Nephron progenitor cell (in vitro differentiated cells): ENCODE data around the gene CIDEB.

Experiments
- DNase-seq: peaks from one replicate; pipeline ENCODE4 v3.0.0; 2021
- H3K27ac Mint-ChIP-seq: 2 replicates; pipeline ENCODE4 v1.8.0; 2021; ENCODE audit warnings: mild to moderate bottlenecking, moderate library complexity, mixed read lengths
- H3K27me3 Mint-ChIP-seq: 2 replicates; pipeline ENCODE4 v1.8.0; 2021; ENCODE audit warnings: mild to moderate bottlenecking, low read depth, mixed read lengths; ENCODE audit not compliant: poor library complexity
- H3K36me3 Mint-ChIP-seq: 2 replicates; pipeline ENCODE4 v1.8.0; 2021; ENCODE audit warnings: low read depth, mixed read lengths
- H3K4me1 Mint-ChIP-seq: 2 replicates; pipeline ENCODE4 v1.8.0; 2021; ENCODE audit warnings: mixed read lengths
- H3K4me3 Mint-ChIP-seq: 2 replicates; pipeline ENCODE4 v1.8.0; 2021; ENCODE audit warnings: mild to moderate bottlenecking, moderate library complexity, mixed read lengths
- H3K9me3 Mint-ChIP-seq: 2 replicates; pipeline ENCODE4 v1.8.0; 2021; ENCODE audit warnings: mild to moderate bottlenecking, moderate library complexity, mixed read lengths
- TF ChIP-seq, protein P1 (sequence below): fragments of 200-600 bp; sonication (generic); IDR thresholded peaks from 2 replicates; pipeline ENCODE4 v1.5.0; 2021; ENCODE audit warnings: antibody characterized with exemption

CIDEB gene

DNA sequence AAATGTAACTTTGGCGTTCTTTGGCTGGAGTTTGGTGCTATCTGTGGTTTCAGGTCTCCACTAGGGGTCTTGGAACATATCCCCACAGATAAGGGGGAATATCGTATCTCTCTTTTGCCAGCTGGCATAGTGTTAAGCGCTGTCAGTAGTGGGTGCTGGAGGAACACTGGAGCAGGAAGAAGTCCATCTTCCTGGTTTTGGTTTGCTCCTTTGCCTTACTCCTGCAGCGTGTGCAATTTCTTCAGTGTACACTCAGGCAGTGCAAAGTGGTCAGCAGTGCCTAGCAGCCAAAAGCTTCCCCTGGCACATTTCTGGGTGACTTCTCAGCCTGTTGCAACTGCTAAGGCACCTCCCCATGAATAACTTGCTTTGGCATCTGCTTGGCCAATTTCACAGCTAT is 43.7 kb upstream of the CIDEB start:
- Mint-ChIP-seq H3K4me1 (peaks cover 7% of the 10 kb centered on the region), H3K27ac (no peak overlapping the region), H3K9me3 (peaks cover 3% of the 10 kb centered on the region), H3K36me3 (no peaks in the 10 kb centered on the region), H3K27me3 (peaks cover 88% of the 10 kb centered on the region), H3K4me3 (no peak overlapping the region)
- DNase-seq, result no peak
- TF ChIP-seq, protein P1, sequence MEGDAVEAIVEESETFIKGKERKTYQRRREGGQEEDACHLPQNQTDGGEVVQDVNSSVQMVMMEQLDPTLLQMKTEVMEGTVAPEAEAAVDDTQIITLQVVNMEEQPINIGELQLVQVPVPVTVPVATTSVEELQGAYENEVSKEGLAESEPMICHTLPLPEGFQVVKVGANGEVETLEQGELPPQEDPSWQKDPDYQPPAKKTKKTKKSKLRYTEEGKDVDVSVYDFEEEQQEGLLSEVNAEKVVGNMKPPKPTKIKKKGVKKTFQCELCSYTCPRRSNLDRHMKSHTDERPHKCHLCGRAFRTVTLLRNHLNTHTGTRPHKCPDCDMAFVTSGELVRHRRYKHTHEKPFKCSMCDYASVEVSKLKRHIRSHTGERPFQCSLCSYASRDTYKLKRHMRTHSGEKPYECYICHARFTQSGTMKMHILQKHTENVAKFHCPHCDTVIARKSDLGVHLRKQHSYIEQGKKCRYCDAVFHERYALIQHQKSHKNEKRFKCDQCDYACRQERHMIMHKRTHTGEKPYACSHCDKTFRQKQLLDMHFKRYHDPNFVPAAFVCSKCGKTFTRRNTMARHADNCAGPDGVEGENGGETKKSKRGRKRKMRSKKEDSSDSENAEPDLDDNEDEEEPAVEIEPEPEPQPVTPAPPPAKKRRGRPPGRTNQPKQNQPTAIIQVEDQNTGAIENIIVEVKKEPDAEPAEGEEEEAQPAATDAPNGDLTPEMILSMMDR, result no peak

DNA sequence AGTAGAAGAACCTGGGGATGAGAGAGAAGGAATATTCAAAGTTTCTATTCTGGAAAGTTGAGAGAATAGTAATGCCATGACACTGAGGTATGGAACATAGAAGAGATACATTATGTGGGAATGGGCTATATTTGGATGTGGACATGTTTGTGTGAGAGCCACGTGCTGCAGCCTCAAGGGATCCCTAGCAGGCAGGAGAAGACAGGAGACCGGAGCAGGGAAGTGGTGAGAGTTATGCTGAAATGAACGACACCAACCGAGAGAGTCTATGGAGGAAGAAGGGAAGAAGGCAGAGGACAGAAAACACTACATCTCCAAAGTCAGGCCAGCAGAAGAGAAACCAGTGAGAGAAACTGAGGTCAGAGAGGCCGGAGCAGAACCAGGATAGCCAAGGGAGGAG is 42.0 kb upstream of the CIDEB start:
- DNase-seq, result no peak
- no peak overlapping the region for H3K4me3 Mint-ChIP-seq
- H3K36me3 Mint-ChIP-seq, result no peaks in the 10 kb centered on the region
- H3K27ac Mint-ChIP-seq, result no peak overlapping the region
- peaks cover 3% of the 10 kb centered on the region for H3K9me3 Mint-ChIP-seq
- TF ChIP-seq, protein P1, result no peak
- peaks cover 95% of the 10 kb centered on the region for H3K27me3 Mint-ChIP-seq
- H3K4me1 Mint-ChIP-seq, result peaks cover 7% of the 10 kb centered on the region

DNA sequence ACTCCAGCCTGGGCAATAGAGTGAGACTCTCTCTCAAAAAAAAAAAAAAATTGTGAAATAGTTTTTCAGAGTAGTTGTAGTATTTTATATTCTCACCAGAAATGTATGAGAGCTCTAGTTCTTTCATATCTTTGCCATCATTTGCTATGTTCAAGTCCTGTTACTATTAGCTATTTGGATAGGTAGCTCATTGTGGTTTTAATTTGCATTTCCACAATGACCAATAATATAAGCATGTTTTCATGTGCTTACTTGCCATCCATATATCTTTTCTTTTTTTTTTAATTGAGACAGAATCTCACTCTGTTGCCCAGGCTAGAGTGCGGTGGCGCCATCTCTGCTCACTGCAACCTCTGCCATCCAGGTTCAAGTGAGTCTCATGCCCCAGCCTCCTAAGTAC is 40.4 kb upstream of the CIDEB start:
- TF ChIP-seq, protein P1, result no peak
- no peaks in the 10 kb centered on the region for H3K36me3 Mint-ChIP-seq
- DNase-seq, result no peak
- peaks cover 96% of the 10 kb centered on the region for H3K27me3 Mint-ChIP-seq
- no peak overlapping the region for H3K4me3 Mint-ChIP-seq
- no peak overlapping the region for H3K27ac Mint-ChIP-seq
- H3K9me3 Mint-ChIP-seq, result peaks cover 3% of the 10 kb centered on the region
- peaks cover 7% of the 10 kb centered on the region for H3K4me1 Mint-ChIP-seq

DNA sequence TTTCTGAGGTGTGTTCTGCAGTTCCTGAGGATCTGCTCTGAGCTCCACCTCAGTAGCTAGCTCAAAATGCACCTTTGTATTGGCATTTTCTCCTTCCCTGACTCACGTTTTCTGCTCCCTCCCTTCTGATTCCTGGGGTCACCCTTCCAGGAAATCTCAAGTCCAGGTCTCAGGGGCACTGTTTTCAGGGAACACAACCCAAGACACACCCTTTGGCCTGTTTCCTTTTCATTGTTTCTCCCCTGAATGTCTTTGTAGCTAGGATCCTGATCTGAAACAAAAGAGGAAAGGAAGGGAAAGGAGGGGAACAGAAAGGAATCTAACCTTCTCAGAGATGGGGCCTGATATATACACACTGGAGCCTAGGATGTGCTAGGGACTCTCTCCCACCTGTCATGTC is 39.4 kb upstream of the CIDEB start:
- no peak overlapping the region for H3K4me3 Mint-ChIP-seq
- TF ChIP-seq, protein P1, result no peak
- DNase-seq, result no peak
- peaks cover 96% of the 10 kb centered on the region for H3K27me3 Mint-ChIP-seq
- H3K27ac Mint-ChIP-seq, result no peak overlapping the region
- no peaks in the 10 kb centered on the region for H3K9me3 Mint-ChIP-seq
- no peaks in the 10 kb centered on the region for H3K4me1 Mint-ChIP-seq
- H3K36me3 Mint-ChIP-seq, result no peaks in the 10 kb centered on the region

DNA sequence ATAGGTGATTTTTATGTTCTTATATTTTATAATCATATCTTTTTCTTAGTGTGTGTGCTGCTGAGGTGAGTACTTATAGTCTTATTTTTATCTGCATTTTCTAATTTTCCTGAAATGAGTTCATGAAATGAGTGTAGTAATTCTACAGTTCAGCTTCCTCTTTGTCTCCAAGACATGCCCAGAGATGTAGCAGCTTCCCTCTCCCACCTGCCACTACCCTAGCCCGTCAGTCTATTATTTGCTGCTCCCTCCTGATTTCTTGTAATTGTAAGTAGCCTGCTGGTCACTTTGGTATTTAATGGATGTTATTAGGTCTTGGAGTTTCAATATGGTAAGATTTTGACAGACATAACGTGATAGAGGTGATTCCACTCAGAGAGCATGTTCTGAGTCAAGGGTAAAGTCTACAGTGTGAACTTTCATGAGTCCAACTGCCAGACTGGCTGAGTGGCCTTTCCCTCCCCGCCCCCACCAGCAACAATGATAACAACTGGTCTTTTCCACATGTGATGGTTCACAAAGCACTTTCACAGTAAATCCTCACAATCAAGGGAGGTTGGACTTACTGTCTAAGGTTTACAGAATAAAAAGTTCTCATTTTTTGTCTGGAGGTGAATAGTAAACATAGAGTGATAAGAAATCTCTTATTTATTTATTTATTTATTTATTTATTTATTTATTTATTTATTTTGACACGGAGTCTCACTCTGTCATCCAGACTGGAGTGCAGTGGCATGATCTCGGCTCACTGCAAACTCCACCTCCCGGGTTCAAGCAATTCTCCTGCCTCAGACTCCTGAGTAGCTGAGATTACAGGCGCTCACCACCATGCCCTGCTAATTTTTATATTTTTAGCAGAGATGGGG is 36.3 kb upstream of the CIDEB start:
- Mint-ChIP-seq H3K36me3 (no peaks in the 10 kb centered on the region), H3K4me3 (no peak overlapping the region), H3K4me1 (peaks cover 11% of the 10 kb centered on the region), H3K27ac (no peak overlapping the region), H3K9me3 (no peaks in the 10 kb centered on the region), H3K27me3 (peaks cover 96% of the 10 kb centered on the region)
- TF ChIP-seq, protein P1, result no peak
- DNase-seq, result no peak

DNA sequence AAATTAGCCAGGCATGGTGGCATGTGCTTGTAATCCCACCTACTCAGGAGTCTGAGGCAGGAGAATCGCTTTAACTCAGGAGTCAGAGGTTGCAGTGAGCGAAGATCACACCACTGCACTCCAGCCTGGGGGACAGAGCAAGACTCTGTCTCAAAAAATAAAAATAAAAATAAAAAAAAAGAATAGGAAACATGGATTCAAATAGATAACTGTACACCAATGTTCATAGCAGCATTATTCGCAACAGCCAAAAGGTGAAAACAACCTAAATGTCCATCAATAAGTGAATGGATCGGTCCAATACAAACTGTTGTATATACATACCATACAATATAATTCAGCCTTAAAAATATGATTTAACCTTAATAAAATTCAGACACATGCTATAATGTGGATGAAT is 35.1 kb upstream of the CIDEB start:
- Mint-ChIP-seq H3K36me3 (no peaks in the 10 kb centered on the region), H3K9me3 (no peaks in the 10 kb centered on the region), H3K4me3 (no peak overlapping the region), H3K4me1 (peaks cover 22% of the 10 kb centered on the region), H3K27ac (no peak overlapping the region), H3K27me3 (peaks cover 96% of the 10 kb centered on the region)
- TF ChIP-seq, protein P1, result no peak
- no peak for DNase-seq
